ENCODE results near the gene AMMECR1L. TPM values are rescaled to one million over a fixed set of nuclear protein-coding genes. Genes with fewer than 3 reads are reported as not detected.

Gene AMMECR1L
- total RNA-seq, 1 experiment from 2014 or later: 19.1 TPM

- Histone ChIP-seq H4K20me1 (ENCODE audit: insufficient read depth) (peaks cover 10% of the 10 kb centered on the region; the same call in 1 of the 2 replicates), H3K9me2 (ENCODE audit: insufficient read depth) (no peaks in the 10 kb centered on the region), H3K27me3 (ENCODE audit: insufficient read depth, low read length) (no peaks in the 10 kb centered on the region), H3K4me2 (ENCODE audit: low read length) (no peak overlapping the region), H3K4me1 (ENCODE audit: control insufficient read depth in 1 of 2, insufficient read depth in 2 of 2, low read length in 2 of 2) (no peaks in the 10 kb centered on the region), H3K9ac (ENCODE audit: low read length) (no peak overlapping the region), H3K4me3 (replicated peaks in 1 of 2; ENCODE audit: low read depth in 1 of 2, low read length in 2 of 2) (no peak overlapping the region), H3K79me2 (ENCODE audit: insufficient read depth, low read length) (peaks cover 92% of the 10 kb centered on the region), H3K36me3 (ENCODE audit: control insufficient read depth in 1 of 2, insufficient read depth in 2 of 2, low read length in 2 of 2) (peaks cover 20 to 30% of the 10 kb centered on the region in 2 experiments), H2AFZ (ENCODE audit: low read depth, low read length, poor library complexity, severe bottlenecking) (no peak overlapping the region), H3K27ac (ENCODE audit: low read depth, low read length) (no peak overlapping the region), H3K9me3 (ENCODE audit: control insufficient read depth in 1 of 2, insufficient read depth in 1 of 2, low read depth in 1 of 2, low read length in 2 of 2) (no peaks in the 10 kb centered on the region)
- intact Hi-C loops (cut with micrococcal nuclease): no loop called here
- RAD21 ChIA-PET (ENCODE audit: low non-redundant PET in 1 of 2, low total read pairs in 2 of 2, uncharacterized antibody in 2 of 2, unreplicated experiment in 2 of 2): no interaction called here
- CTCF ChIA-PET: no interaction called here
- BruUV-seq (replicated peaks): no TSS peak
- TF ChIP-seq YY1 (IDR thresholded peaks at IDR 0.05; ENCODE audit: extremely low read depth, insufficient replicate concordance, low read depth, low read length): no peak
- TF ChIP-seq POLR2A (IDR thresholded peaks at IDR 0.05; ENCODE audit: borderline replicate concordance, extremely low read depth, insufficient read depth, insufficient read length): no peak
- TF ChIP-seq EZH2phosphoT487 (IDR thresholded peaks at IDR 0.05; ENCODE audit: borderline replicate concordance): no peak
- no peak for TF ChIP-seq EZH2 (IDR thresholded peaks at IDR 0.05)
- TF ChIP-seq SP1 (IDR thresholded peaks at IDR 0.05; ENCODE audit: low read depth): no peak
- TF ChIP-seq EGR1 (IDR thresholded peaks at IDR 0.05; ENCODE audit: low read depth): no peak
- no peak for TF ChIP-seq MAX (IDR thresholded peaks at IDR 0.05)
- TF ChIP-seq REST (IDR thresholded peaks at IDR 0.05; ENCODE audit: low read depth): no peak
- TF ChIP-seq FOSL1 (IDR thresholded peaks at IDR 0.05; ENCODE audit: low read depth): no peak
- TF ChIP-seq ZNF274 (IDR thresholded peaks at IDR 0.05; ENCODE audit: low read depth, low read length): no peak
- POLR2A ChIA-PET: no interaction called here
- ATAC-seq (no peak), DNase-seq (ENCODE audit: low read depth, low spot score) (no peak)
Measured at GRCh38 chr2:127874378-127875269, 11.1 kb downstream of the AMMECR1L start.

All from HCT116 (cell line).